ENCODE results near the gene ITGA1. TPM values are rescaled to one million over a fixed set of nuclear protein-coding genes. Genes with fewer than 3 reads are reported as not detected.

ITGA1 gene
- total and polyA plus RNA-seq, 2 of the 8 experiments (the other 6 are each of a cell fraction or from before 2014, with no cell fraction given): 2.3 to 9.0 TPM

DNA sequence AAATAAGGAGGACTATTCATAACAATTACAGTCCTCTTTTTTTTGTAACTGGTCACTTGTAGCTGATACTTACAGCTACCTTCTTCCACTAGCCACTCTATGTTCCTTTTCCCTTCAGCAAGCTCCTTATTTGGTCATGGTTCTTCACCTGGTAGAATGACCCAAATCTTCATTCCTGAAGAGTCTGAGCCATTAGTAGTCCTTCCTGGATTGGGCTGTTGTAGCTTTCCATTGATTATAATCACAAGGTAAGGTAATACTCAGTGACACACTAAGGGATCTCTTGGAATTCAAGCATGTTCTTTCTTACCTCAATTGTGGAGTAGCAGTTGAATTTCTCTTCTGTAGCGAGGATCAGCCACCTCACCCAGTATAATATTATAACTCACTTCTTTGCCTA lies 175.9 kb downstream of the ITGA1 start:
- Histone ChIP-seq H2BK5ac (ENCODE audit: low read depth, low read length) (no peak overlapping the region), H4K8ac (ENCODE audit: extremely low read depth, insufficient read depth, low read length) (no peak overlapping the region), H3K79me1 (ENCODE audit: low read depth, low read length) (no peaks in the 10 kb centered on the region), H3K14ac (ENCODE audit: insufficient read length) (no peak overlapping the region), H3K23me2 (ENCODE audit: low read depth, low read length) (no peaks in the 10 kb centered on the region), H4K91ac (replicated peaks; ENCODE audit: insufficient read length, low read length) (no peak overlapping the region), H3K27me3 (replicated peaks in 1 of 4; ENCODE audit: control insufficient read depth in 3 of 4, extremely low read depth in 1 of 4, insufficient read depth in 3 of 4, low read length in 3 of 4) (no peaks in the 10 kb centered on the region), H3K56ac (replicated peaks; ENCODE audit: insufficient read length, low read depth, low read length) (no peak overlapping the region), H2AK5ac (ENCODE audit: low read depth, low read length) (no peak overlapping the region), H4K20me1 (replicated peaks in 1 of 2; ENCODE audit: control insufficient read depth in 1 of 2, insufficient read depth in 2 of 2, low read length in 2 of 2) (no peaks in the 10 kb centered on the region), H2BK20ac (ENCODE audit: low read length) (no peak overlapping the region), H3K4me3 (ENCODE audit: extremely low read depth in 1 of 4, insufficient read depth in 2 of 4, low read depth in 3 of 4, low read length in 4 of 4) (no peak overlapping the region), H3K4ac (replicated peaks; ENCODE audit: insufficient read length, low read depth, low read length) (no peak overlapping the region), H2BK15ac (ENCODE audit: low read length) (no peak overlapping the region), H2BK12ac (ENCODE audit: low read depth, low read length) (no peak overlapping the region), H3K9ac (replicated peaks in 1 of 4; ENCODE audit: extremely low read depth in 1 of 4, low read depth in 3 of 4, low read length in 3 of 4) (no peak overlapping the region), H2BK120ac (replicated peaks; ENCODE audit: low read depth, low read length) (no peak overlapping the region), H4K5ac (ENCODE audit: insufficient read length, low read depth, low read length) (no peak overlapping the region), H3K79me2 (ENCODE audit: control insufficient read depth in 1 of 2, insufficient read depth in 2 of 2, low read length in 2 of 2) (no peaks in the 10 kb centered on the region), H3K27ac (ENCODE audit: low read depth, low read length) (no peak overlapping the region), H3K18ac (ENCODE audit: extremely low read depth, low read length) (no peak overlapping the region), H3K9me3 (ENCODE audit: insufficient read depth in 2 of 2, low read depth in 1 of 2, low read length in 1 of 2) (no peaks in the 10 kb centered on the region), H3K36me3 (ENCODE audit: control insufficient read depth in 2 of 4, insufficient read depth in 4 of 4, low read length in 3 of 4) (no peaks in the 10 kb centered on the region), H3K4me1 (replicated peaks in 1 of 4; ENCODE audit: control insufficient read depth in 3 of 4, insufficient read depth in 4 of 4, low read length in 3 of 4) (no peaks in the 10 kb centered on the region), H2AFZ (ENCODE audit: low read length) (no peak overlapping the region), H3K23ac (ENCODE audit: insufficient read length) (no peak overlapping the region), H3K4me2 (ENCODE audit: insufficient read depth in 1 of 2, low read depth in 2 of 2, low read length in 2 of 2) (no peak overlapping the region)
- CTCF ChIA-PET (ENCODE audit: partially characterized antibody): interaction anchor here (1.0 to 4.2 kb wide), 7 partner anchors 9 to 133 kb away, joined by 3 to 24 read pairs (median 3); no protein-coding TSS in a partner anchor
- no peak for DNase-seq (ENCODE audit: low read depth in 1 of 2, low spot score in 2 of 2)
- POLR2A ChIA-PET (ENCODE audit: partially characterized antibody): interaction anchor here (1.0 to 1.4 kb wide), 2 partner anchors 9 to 27 kb away, joined by 3 read pairs; no protein-coding TSS in a partner anchor
- no peak for FAIRE-seq
- 95% methylated on average over 1 of the region's 1 CpG; no CpG with 5 or more reads in 1 of the 2 experiments for WGBS, 2 experiments (ENCODE audit: extremely low coverage in 1 of 2, insufficient coverage in 1 of 2, insufficient read length in 1 of 2, insufficient replicate concordance in 2 of 2, low coverage in 1 of 2, low lambda C conversion rate in 2 of 2, missing lambda C conversion rate in 1 of 2)
- peak; percentile 37; the same call in 1 of the 2 replicates for TF ChIP-seq SRF (IDR thresholded peaks at IDR 0.05; ENCODE audit: low read depth, low read length)
- no peak for TF ChIP-seq CHD1 (IDR thresholded peaks at IDR 0.05; ENCODE audit: low read depth, low read length)
